NCI-H2107 treated with DMSO at 0.1 percent for 48 hours (cell line): ENCODE data around the gene TOB2.
"Not testable (repeated sequence)": the region's sequence is repeated elsewhere in the genome, so short reads cannot be mapped to it uniquely, and the experiment has no call there.

Source experiments
- DNase-seq: peaks from one replicate; lab custom pipeline; 2025; ENCODE audit not compliant: unreplicated experiment; lab: John Stamatoyannopoulos, UW

Gene TOB2

GRCh38 chr22:41429951-41430332 lies 16.7 kb downstream of the TOB2 start:
- no peak for DNase-seq

GRCh38 chr22:41429232-41429950 lies 17.2 kb downstream of the TOB2 start:
- no peak for DNase-seq

DNA sequence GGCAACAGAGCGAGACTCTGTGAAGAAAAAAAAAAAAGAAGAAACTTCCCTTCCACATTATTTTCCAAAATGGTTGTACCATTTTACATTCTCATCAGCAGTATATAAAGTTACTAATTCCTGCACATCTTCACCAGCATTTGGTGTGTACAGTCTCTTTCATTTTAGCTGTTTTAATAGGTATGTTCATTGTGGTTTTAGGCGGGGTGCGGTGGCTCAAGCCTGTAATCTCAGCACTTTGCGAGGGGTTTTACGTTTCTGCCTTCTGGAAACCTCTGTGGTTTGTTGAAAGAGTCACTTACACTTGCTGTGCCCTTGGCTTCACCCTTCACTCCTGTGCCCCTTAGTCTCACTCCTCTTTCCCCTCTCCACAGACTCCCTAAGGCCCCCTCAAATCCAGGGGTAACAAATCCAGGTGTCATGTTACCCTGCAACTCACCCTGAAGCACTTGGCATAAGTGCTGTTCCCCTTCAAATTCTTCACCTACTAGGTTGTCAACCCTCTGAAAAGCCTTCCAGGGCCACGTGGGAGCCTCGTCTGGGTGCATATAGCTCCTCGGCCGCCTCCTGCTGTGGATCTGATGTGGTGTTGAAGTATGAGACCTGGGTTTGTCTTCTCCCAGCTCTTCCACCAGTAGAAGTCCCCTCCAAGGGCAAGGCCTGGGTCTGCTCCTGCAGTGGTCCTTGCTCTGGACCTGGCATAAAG lies 20.8 kb downstream of the TOB2 start:
- DNase-seq, result peak; percentile 67

GRCh38 chr22:41418717-41419116 lies 27.9 kb downstream of the TOB2 start:
- no peak for DNase-seq

- DNase-seq, result no peak
Observed at GRCh38 chr22:41417622-41418390, 28.8 kb downstream of the TOB2 start.

- DNase-seq, result no peak
Observed at GRCh38 chr22:41415554-41415953, 31.0 kb downstream of the TOB2 start.

DNA sequence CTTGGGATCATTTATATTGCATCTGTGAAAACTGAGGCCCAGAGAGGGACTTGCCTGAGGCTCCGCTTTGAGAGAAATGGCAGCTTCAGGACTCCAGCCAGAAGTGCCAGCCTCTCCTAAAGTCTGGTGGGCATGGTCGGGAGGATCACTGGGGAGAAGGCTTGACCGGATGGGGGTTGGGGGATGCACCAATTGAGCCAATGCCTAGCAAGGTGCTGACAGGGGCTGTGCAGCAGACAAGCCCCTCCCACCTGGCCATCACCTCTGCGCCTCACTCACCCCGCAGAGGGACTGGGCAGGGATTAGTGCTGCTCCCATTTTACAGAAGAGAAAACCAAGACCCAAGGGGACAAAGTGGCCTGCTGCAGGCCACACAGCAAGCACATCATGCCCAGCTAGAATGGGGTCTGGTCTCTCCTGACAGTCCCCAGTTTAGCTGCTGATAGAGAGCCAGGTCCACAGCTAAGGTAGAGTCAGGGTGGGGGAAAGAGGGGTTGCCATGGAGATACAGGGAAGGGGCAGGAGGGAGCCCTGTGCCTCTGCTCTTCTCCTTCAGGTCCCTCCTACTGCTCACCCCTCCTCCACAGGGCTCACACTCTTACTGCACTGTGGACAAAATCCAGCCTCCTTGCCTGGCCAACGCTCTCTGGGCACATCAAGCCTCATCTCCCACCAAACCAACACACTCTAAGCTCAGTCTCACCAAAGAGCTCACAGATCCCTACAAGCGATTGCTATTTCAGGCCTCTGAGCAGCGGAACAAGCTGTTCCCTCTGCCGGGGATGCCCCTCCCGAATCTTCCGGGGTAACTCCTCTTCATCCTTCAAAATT lies 35.4 kb downstream of the TOB2 start:
- no peak for DNase-seq

DNA sequence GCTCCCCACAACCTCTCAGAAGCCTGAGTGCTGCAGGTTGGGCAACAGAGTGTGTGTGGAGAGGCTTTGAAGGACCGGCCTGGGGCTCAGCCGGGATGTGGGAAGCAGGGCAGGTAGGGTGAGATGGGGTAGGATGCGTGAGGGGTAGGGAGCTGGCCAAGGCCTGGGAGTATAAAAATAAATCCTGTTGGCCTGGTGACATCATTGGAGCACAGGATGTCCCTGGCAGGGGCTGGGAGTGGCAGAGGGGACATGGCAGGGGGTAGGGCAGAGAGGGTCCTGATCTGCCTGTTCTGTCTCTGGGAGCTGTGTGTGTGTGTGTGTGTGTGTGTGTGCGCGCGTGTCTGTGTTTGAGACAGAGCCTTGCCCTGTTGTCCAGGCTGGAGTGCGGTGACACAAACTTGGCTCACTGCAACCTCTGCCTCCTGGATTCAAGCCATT lies 36.3 kb downstream of the TOB2 start:
- DNase-seq, result no peak

DNA sequence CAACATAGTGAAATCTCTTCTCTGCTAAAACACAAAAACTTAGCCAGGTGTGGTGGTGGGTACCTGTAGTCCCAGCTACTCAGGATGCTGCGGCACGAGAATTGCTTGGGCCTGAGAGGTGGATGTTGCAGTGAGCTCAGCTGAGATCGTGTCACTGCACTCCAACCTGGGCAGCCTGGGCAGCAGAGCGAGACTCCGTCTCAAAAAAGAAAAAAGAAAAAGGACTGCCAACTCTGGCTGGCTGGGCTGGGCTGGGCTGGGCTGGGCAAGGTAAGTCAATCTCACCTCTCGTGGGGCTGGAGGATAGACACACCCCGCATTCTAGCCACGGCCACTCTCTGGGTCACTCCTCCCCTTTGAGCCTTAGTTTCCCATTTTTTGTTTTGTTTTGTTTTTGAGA lies 37.9 kb downstream of the TOB2 start:
- DNase-seq, result no peak

GRCh38 chr22:41407433-41407832 lies 39.2 kb downstream of the TOB2 start:
- no peak for DNase-seq

DNA sequence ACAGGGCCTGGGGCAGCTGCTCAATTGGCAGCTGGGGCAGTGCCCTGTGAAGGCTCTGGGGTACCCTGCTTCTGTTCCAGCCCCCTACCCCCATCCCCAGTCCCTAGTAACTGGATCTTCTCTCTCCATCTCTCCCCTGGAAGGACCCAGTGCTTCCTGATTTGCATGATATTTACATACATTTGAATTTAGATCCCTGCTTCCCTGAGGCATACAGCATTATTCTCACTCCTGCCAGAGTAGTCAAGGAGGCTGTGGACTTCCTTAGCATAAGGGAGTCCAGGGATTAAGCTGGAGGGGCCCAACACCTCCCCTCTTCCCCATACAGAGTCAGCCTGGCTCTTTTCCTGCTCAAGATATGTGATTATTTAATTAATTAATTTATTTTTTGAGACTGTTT lies 40.2 kb downstream of the TOB2 start:
- DNase-seq, result no peak

DNA sequence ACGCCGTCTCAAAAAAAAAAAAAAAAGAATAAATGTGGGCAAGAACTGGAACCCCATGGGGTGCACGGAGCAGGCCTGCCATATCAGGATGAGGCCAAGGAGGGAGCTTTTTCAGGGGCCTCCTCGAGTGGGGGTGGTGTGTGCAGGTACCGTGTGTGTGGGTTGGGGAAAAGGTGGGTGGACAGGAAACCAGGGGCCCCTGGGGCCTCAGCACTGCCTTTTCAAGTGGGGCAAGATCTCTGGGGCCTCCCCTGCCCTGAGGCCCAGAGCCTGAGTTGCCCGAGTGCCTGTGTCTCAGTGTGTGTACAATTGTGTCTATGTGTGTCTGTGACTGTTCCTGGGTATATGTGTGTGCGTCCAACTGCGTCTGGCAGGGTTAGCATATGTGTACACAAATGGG lies 41.0 kb downstream of the TOB2 start:
- no peak for DNase-seq

GRCh38 chr22:41403532-41404318 lies 42.9 kb downstream of the TOB2 start:
- DNase-seq, result peak; percentile 66

- not testable (repeated sequence) for DNase-seq
Observed at GRCh38 chr22:41402851-41403250, 43.8 kb downstream of the TOB2 start.

DNA sequence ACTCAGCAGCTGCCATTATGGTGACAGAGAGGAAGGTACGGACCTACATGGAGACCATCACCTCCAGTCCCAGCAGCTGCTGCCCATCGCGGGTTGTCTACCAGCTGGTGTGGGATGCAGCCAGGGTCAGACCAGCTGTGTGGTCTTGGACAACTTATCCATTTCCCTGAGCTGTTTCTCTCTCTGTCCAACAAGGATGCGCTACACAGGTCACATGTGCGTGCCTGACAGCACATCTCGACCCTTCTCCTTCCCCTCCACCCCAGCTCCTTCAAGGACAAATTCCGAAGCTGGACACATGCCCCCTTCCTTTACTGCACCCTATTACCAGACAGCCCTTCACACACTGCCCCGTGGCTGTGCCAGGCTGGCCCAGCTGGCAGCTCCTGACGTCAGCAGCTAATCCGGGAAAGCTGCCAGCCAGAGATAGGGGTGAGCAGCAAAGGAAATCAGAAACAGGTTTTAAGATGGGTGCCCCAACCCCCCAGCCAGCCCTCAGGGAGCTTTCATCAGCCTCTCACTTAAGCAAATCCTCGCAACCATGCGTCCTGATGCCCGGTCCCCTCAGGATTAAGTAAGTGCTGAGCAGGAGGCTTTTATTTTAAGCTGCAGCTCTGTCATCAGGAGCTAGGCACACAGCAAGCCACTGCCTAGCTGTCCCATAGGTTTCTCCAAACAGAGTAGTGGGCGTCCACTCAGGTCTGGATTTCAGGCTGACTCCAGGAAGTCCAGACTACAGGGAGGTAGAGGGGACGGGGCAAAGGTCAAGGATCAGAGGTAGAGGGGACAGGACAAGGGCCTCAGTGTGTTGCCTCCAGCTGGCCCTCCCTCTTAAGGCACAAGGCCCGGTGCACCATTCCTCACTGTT lies 44.6 kb downstream of the TOB2 start:
- DNase-seq, result peak; percentile 75

GRCh38 chr22:41398921-41399320 lies 47.7 kb downstream of the TOB2 start:
- no peak for DNase-seq

DNA sequence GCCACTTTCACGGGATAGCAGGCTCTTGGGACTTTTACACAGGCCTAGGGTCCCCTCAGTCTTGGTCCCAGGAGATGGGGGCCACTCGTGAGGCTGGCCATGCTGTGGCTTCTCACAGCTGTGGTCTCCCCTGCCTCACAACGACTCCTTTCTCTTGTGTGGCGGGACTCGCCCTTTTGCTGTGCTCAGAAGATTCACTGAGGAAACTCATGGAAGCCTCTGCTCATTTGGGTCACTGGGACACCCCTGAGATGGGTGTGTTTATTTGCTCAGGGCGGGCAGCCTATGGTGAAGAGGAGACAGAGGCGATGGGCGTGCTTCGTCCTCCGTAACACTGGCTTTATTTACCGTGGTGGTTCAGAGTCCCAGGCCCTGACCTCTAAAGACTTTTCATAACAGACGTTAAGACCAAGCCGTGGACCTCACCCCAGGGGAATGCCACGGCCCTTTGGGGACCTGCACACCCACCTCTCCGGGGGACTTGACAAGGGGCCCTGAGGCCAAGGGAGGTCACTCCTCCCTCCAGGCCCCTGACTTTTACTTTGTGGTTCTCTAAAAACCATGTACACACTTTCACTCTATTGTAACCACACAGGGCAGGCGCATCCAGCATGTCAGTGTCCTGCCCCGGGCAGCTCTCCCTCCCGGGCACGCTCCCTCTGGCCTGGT lies 49.3 kb downstream of the TOB2 start:
- no peak for DNase-seq

GRCh38 chr22:41395531-41396240 lies 50.9 kb downstream of the TOB2 start:
- DNase-seq, result no peak
